CD14-positive monocyte (primary cell): ENCODE results near the gene HM13. TPM values are rescaled to one million over a fixed set of nuclear protein-coding genes. Genes with fewer than 3 reads are reported as not detected.

Source experiments
- DNase-seq, 3 donors: peaks; one replicate each; pipeline ENCODE4 v3.0.0-alpha.2; 2011 to 2022
- H2AFZ ChIP-seq: 2 replicates; pipeline ENCODE4 v1.6.0; 2012; ENCODE audit warnings: mild to moderate bottlenecking, low read depth, low read length, inconsistent platforms; ENCODE audit not compliant: insufficient read depth, poor library complexity, severe bottlenecking
- H3K27ac ChIP-seq, 2 donors: 1 replicate in 1 of 2; 2 replicates in 1 of 2; pipeline ENCODE4 v1.5.1; 2012 to 2013; ENCODE audit warnings: low read length in 2 of 2, control low read depth in 1 of 2, inconsistent platforms in 1 of 2, low read depth in 1 of 2, mild to moderate bottlenecking in 1 of 2
- H3K27me3 ChIP-seq, 2 donors: one replicate each; pipeline versions ENCODE4 v1.6.0 to v1.6.1; 2011 to 2013; ENCODE audit warnings: low read length in 2 of 2; ENCODE audit not compliant: control insufficient read depth in 2 of 2, insufficient read depth in 2 of 2
- H3K36me3 ChIP-seq, 2 donors: replicated peaks in 1 of 2; 1 replicate in 1 of 2; 2 replicates in 1 of 2; pipeline versions ENCODE4 v1.5.1 to v1.6.1; 2012 to 2013; ENCODE audit warnings: low read length in 2 of 2, control low read depth in 1 of 2, inconsistent platforms in 1 of 2, mild to moderate bottlenecking in 1 of 2; ENCODE audit not compliant: insufficient read depth in 2 of 2, control insufficient read depth in 1 of 2
- H3K4me1 ChIP-seq, 2 donors: 1 replicate in 1 of 2; 2 replicates in 1 of 2; pipeline versions ENCODE4 v1.5.1 to v1.6.1; 2012 to 2013; ENCODE audit warnings: low read length in 2 of 2, control low read depth in 1 of 2, inconsistent platforms in 1 of 2, mild to moderate bottlenecking in 1 of 2, moderate library complexity in 1 of 2; ENCODE audit not compliant: insufficient read depth in 2 of 2, control insufficient read depth in 1 of 2
- H3K4me2 ChIP-seq: replicated peaks from 2 replicates; pipeline ENCODE3; 2012; ENCODE audit warnings: low read length, moderate library complexity, mild to moderate bottlenecking; ENCODE audit not compliant: poor library complexity, severe bottlenecking; ENCODE audit errors: extremely low read depth
- H3K4me3 ChIP-seq, 3 experiments: fragments of 200-600 bp in 1 of 3; sonication (generic) in 1 of 3; replicated peaks in 1 of 3; 1 replicate in 2 of 3; 2 replicates in 1 of 3; pipeline ENCODE4 v1.5.1; 2011 to 2013; ENCODE audit warnings: low read length in 3 of 3, mild to moderate bottlenecking in 3 of 3, control low read depth in 2 of 3, low read depth in 2 of 3, inconsistent platforms in 1 of 3, moderate library complexity in 1 of 3
- H3K79me2 ChIP-seq: 2 replicates; pipeline ENCODE4 v1.6.0; 2012; ENCODE audit warnings: mild to moderate bottlenecking, control low read depth, inconsistent platforms, low read length, moderate library complexity; ENCODE audit not compliant: insufficient read depth
- H3K9ac ChIP-seq: 2 replicates; pipeline ENCODE4 v1.6.0; 2017; ENCODE audit warnings: low read length, mild to moderate bottlenecking; ENCODE audit not compliant: insufficient read depth, poor library complexity, severe bottlenecking
- H3K9me3 ChIP-seq, 2 donors: replicated peaks in 1 of 2; 1 replicate in 1 of 2; 2 replicates in 1 of 2; pipeline versions ENCODE4 v1.5.1 to v1.6.1; 2012 to 2013; ENCODE audit warnings: low read length in 2 of 2, control low read depth in 1 of 2; ENCODE audit not compliant: control insufficient read depth in 1 of 2, insufficient read depth in 1 of 2
- H4K20me1 ChIP-seq: 2 replicates; pipeline ENCODE4 v1.6.0; 2012; ENCODE audit warnings: mild to moderate bottlenecking, low read length, control low read depth, moderate library complexity; ENCODE audit not compliant: insufficient read depth
- H3K27ac Mint-ChIP-seq, 7 donors: one replicate each; pipeline ENCODE4 v1.8.0; 2020; ENCODE audit warnings: mild to moderate bottlenecking in 7 of 7, mixed read lengths in 7 of 7, moderate library complexity in 6 of 7, inconsistent platforms in 2 of 7
- H3K27me3 Mint-ChIP-seq, 3 donors: one replicate each; pipeline ENCODE4 v1.8.0; 2021 to 2022; ENCODE audit warnings: low read depth in 3 of 3, mild to moderate bottlenecking in 3 of 3, mixed read lengths in 3 of 3, moderate library complexity in 3 of 3, inconsistent platforms in 1 of 3
- H3K36me3 Mint-ChIP-seq, 2 donors: one replicate each; pipeline ENCODE4 v1.8.0; 2020; ENCODE audit warnings: mixed read lengths in 2 of 2, inconsistent platforms in 1 of 2, mild to moderate bottlenecking in 1 of 2
- H3K4me1 Mint-ChIP-seq: one replicate; pipeline ENCODE4 v1.8.0; 2020; ENCODE audit warnings: mild to moderate bottlenecking, mixed read lengths
- H3K4me3 Mint-ChIP-seq, 2 donors: one replicate each; pipeline ENCODE4 v1.8.0; 2020; ENCODE audit warnings: mild to moderate bottlenecking in 2 of 2, mixed read lengths in 2 of 2, moderate library complexity in 1 of 2
- H3K9me3 Mint-ChIP-seq, 7 donors: one replicate each; pipeline ENCODE4 v1.8.0; 2020 to 2022; ENCODE audit warnings: mixed read lengths in 7 of 7, mild to moderate bottlenecking in 6 of 7, moderate library complexity in 6 of 7, inconsistent platforms in 2 of 7
- CTCF ChIP-seq: fragments of 200-600 bp; IDR thresholded peaks from one replicate; pipeline ENCODE4 v1.8.0; 2022; ENCODE audit warnings: antibody characterized with exemption, mild to moderate bottlenecking
- WGBS: methylation state at CpG from one replicate; pipeline ENCODE4 v1.1.5; 2013; ENCODE audit warnings: missing lambda C conversion rate; ENCODE audit not compliant: insufficient coverage; 5-methylcytosine and 5-hydroxymethylcytosine counted together
- intact Hi-C, 2 donors: fragments of 100-400 bp; cut with micrococcal nuclease; formaldehyde crosslinking; loops; one replicate each; pipeline versions ENCODE4 v1.15.0 to v1.15.1; 2023
- polyA plus RNA-seq, 3 donors: library from polyadenylated mRNA; depleted of rRNA in 1 of 3; unstranded in 2 of 3; stranded (reverse) in 1 of 3; fragments of 300-500 nt in 2 of 3; fragments of >200 nt in 1 of 3; fragmentation: Illumina TruSeq in 2 of 3; gene quantifications; 1 replicate in 2 of 3; 2 replicates in 1 of 3; pipeline ENCODE4 v1.2.3, GENCODE V29; 2012 to 2021

The HM13 gene
- polyA plus RNA-seq, 3 donors = 199 to 329 (median 320) TPM

GRCh38 chr20:31547017-31547675 lies 32.9 kb downstream of the HM13 start:
- 52% methylated on average over 30 of the region's 36 CpGs for WGBS
- Histone ChIP-seq H2AFZ (peak overlapping the region; percentile 71), H3K9me3 (no peaks in the 10 kb centered on the region), H3K27me3 (no peaks in the 10 kb centered on the region), H3K79me2 (peaks cover 73% of the 10 kb centered on the region), H3K4me2 (peak overlapping the region; percentile 65), H3K27ac (peak overlapping the region; percentile 93 to 97), H4K20me1 (peaks cover 64% of the 10 kb centered on the region), H3K4me3 (peak overlapping the region; percentile 38 to 75 (median 44)), H3K9ac (peak overlapping the region; percentile 70), H3K36me3 (peaks cover 79 to 95% of the 10 kb centered on the region in 2 donors), H3K4me1 (peaks cover 20 to 28% of the 10 kb centered on the region in 2 donors)
- no peaks in the 10 kb centered on the region for H3K27me3 Mint-ChIP-seq
- intact Hi-C loops = no loop called here
- H3K36me3 Mint-ChIP-seq = peaks cover 80 to 97% of the 10 kb centered on the region in 2 donors
- TF ChIP-seq CTCF = no peak
- DNase-seq = peak; percentile 85 to 90 (median 86)
- H3K9me3 Mint-ChIP-seq = no peaks in the 10 kb centered on the region
- peak overlapping the region; percentile 97 to 100 (median 99) for H3K27ac Mint-ChIP-seq
- H3K4me1 Mint-ChIP-seq = peaks cover 26% of the 10 kb centered on the region
- peak overlapping the region; percentile 77 to 88 for H3K4me3 Mint-ChIP-seq

GRCh38 chr20:31547720-31548298 lies 33.6 kb downstream of the HM13 start:
- Histone ChIP-seq H3K9ac (peak overlapping the region; percentile 70), H3K27ac (peak overlapping the region in 1 of 2 donors; percentile 97), H3K9me3 (no peaks in the 10 kb centered on the region), H3K36me3 (peaks cover 81 to 95% of the 10 kb centered on the region in 2 donors), H4K20me1 (peaks cover 58% of the 10 kb centered on the region), H3K79me2 (peaks cover 66% of the 10 kb centered on the region), H2AFZ (peak overlapping the region; percentile 71), H3K4me1 (peaks cover 14 to 22% of the 10 kb centered on the region in 2 donors), H3K4me2 (peak overlapping the region; percentile 65), H3K27me3 (no peaks in the 10 kb centered on the region), H3K4me3 (peak overlapping the region; percentile 38 to 75 (median 44))
- Mint-ChIP-seq H3K36me3 (peaks cover 79 to 98% of the 10 kb centered on the region in 2 donors), H3K9me3 (no peaks in the 10 kb centered on the region), H3K27ac (peak overlapping the region; percentile 97 to 100 (median 99)), H3K27me3 (no peaks in the 10 kb centered on the region), H3K4me1 (peaks cover 20% of the 10 kb centered on the region), H3K4me3 (peak overlapping the region; percentile 77 to 88)
- intact Hi-C loops = no loop called here
- TF ChIP-seq CTCF = no peak
- 67% methylated on average over 4 of the region's 6 CpGs for WGBS
- DNase-seq = no peak
